ENCODE results near the gene AGAP3.

Gene AGAP3

GRCh38 chr7:151057989-151058780 lies 28.1 kb upstream of the AGAP3 start:
- no peak for FAIRE-seq

GRCh38 chr7:151058781-151059366 lies 27.4 kb upstream of the AGAP3 start:
- no peak for FAIRE-seq

GRCh38 chr7:151059367-151060112 lies 26.7 kb upstream of the AGAP3 start, which contains the start of gene SLC4A2:
Gene SLC4A2, plus strand, starts transcription at chr7:151059589. Its CDS starts 2,399 bp downstream, at chr7:151061988.
- FAIRE-seq: no peak

GRCh38 chr7:151060113-151060415 lies 26.2 kb upstream of the AGAP3 start:
- no peak for FAIRE-seq

GRCh38 chr7:151060416-151061212 lies 25.7 kb upstream of the AGAP3 start:
- no peak for FAIRE-seq

- no peak for FAIRE-seq
Measured at GRCh38 chr7:151061213-151062110, 24.8 kb upstream of the AGAP3 start.

- no peak for FAIRE-seq
Measured at GRCh38 chr7:151062111-151062398, 24.2 kb upstream of the AGAP3 start.

GRCh38 chr7:151062399-151063211 lies 23.7 kb upstream of the AGAP3 start:
- no peak for FAIRE-seq

- no peak for FAIRE-seq
Measured at GRCh38 chr7:151063212-151063561, 23.1 kb upstream of the AGAP3 start.

- no peak for FAIRE-seq
Measured at GRCh38 chr7:151064454-151064853, 21.8 kb upstream of the AGAP3 start.

GRCh38 chr7:151064993-151065392 lies 21.3 kb upstream of the AGAP3 start:
- no peak for FAIRE-seq

GRCh38 chr7:151065516-151065915 lies 20.8 kb upstream of the AGAP3 start:
- no peak for FAIRE-seq

GRCh38 chr7:151066273-151066974 lies 19.9 kb upstream of the AGAP3 start:
- no peak for FAIRE-seq

GRCh38 chr7:151068069-151068773 lies 18.1 kb upstream of the AGAP3 start:
- FAIRE-seq: no peak

- no peak for FAIRE-seq
Measured at GRCh38 chr7:151069841-151070573, 16.3 kb upstream of the AGAP3 start.

GRCh38 chr7:151070574-151070960 lies 15.7 kb upstream of the AGAP3 start:
- no peak for FAIRE-seq

GRCh38 chr7:151071032-151071866 lies 15.0 kb upstream of the AGAP3 start:
- no peak for FAIRE-seq

GRCh38 chr7:151073990-151074389 lies 12.3 kb upstream of the AGAP3 start:
- no peak for FAIRE-seq
